H1 (cell line): ENCODE data around the gene TRIM40. TPM values are rescaled to one million over a fixed set of nuclear protein-coding genes. Genes with fewer than 3 reads are reported as not detected.

Experiments
- CHD2 ChIP-seq: IDR thresholded peaks from 2 replicates; pipeline ENCODE4 v1.6.1; 2012; ENCODE audit warnings: low read length, improper control_type of control experiment
- SRF ChIP-seq: IDR thresholded peaks from 2 replicates; pipeline ENCODE4 v1.6.1; 2011; ENCODE audit warnings: mild to moderate bottlenecking, low read depth, low read length, moderate library complexity
- polyA plus RNA-seq, 7 experiments: library from polyadenylated mRNA; depleted of rRNA in 3 of 7; stranded (reverse) in 5 of 7; unstranded in 2 of 7; fragments of >200 nt in 5 of 7; fragments of 200-250 nt in 2 of 7; gene quantifications; 1 replicate in 5 of 7; 2 replicates in 1 of 7; 4 replicates in 1 of 7; pipeline versions ENCODE4 v1.2.1 to v1.2.3, GENCODE V29; 2011 to 2013; ENCODE audit warnings: missing spikeins in 2 of 7, mixed read lengths in 2 of 7
- total RNA-seq: library from RNA; stranded (reverse); fragmentation: NEBNext Ultra II Directional; extraction: Animal tissue kit (Norgen Biotek cat#: 25700); gene quantifications from 2 replicates; pipeline ENCODE4 v1.2.1, GENCODE V29; 2021

Gene TRIM40
- total and polyA plus RNA-seq, 2 of the 8 experiments (the other 6 are each of a cell fraction or from before 2014, with no cell fraction given) = not detected

DNA sequence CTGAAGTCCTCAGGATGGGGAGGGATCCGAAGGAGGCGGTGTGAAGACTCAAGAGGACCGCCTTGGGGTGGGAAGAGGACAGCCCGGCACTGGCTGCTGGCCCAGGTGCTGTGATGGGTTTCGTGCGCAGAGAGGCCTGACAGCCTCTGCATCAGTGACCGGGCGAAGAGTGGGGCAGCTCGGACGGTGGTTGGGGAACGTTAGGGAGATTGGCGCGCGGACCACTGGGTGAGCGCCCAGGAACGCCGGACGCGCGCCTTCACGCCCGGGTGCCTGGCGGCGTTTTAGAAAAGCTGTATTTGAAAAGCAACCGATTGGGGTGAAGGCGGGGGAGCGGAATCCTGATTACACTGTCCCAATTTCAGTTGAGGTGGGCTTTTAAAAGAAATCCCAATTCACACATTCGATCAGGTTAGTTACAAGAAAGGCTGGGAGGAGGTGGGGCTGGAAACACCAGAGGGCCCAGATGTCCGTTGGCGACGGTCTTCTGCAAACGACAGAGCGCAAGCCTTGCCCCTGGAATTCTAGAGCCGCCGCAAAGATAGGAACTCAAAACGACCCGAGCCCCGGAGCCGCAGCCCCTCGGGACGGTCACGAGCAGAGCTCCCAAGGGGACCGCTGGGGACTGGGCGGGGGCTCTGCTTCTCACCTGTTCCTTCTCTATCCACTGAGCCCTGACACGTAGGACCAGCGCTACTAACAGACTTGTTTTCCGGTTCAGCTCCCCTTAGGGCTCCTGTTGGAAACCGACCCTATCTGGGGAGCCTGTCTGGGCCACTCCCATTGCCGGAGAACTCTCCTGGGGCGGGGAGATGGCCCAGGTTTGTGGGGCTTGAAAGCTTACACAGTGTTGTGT lies 8.5 kb upstream of the TRIM40 start (continued):
- TF ChIP-seq SRF (no peak), CHD2 (no peak)
